Hepatocyte (in vitro differentiated cells): Measurements from ENCODE around the gene CACNA1C. TPM values are rescaled to one million over a fixed set of nuclear protein-coding genes. Genes with fewer than 3 reads are reported as not detected.

Experiments used
- DNase-seq: peaks from one replicate; pipeline ENCODE4 v3.0.0-alpha.2; 2016; ENCODE audit warnings: low spot score
- H2AFZ ChIP-seq: fragments of 200-600 bp; sonication (generic); 2 replicates; pipeline ENCODE4 v1.6.0; 2016; ENCODE audit warnings: antibody characterized with exemption, mild to moderate bottlenecking
- H3K27ac ChIP-seq: fragments of 200-600 bp; sonication (generic); 2 replicates; pipeline ENCODE4 v1.5.1; 2016; ENCODE audit warnings: mild to moderate bottlenecking
- H3K27me3 ChIP-seq: fragments of 200-600 bp; sonication (generic); 2 replicates; pipeline ENCODE4 v1.6.1; 2016
- H3K36me3 ChIP-seq: fragments of 200-600 bp; sonication (generic); replicated peaks from 2 replicates; pipeline ENCODE4 v1.5.1; 2016; ENCODE audit warnings: low read depth; ENCODE audit not compliant: insufficient read depth
- H3K4me1 ChIP-seq: fragments of 200-600 bp; sonication (generic); 2 replicates; pipeline ENCODE4 v1.5.1; 2016; ENCODE audit warnings: mild to moderate bottlenecking, moderate library complexity; ENCODE audit not compliant: insufficient read depth
- H3K4me2 ChIP-seq: fragments of 200-600 bp; sonication (generic); 2 replicates; pipeline ENCODE4 v1.6.0; 2016
- H3K4me3 ChIP-seq: fragments of 200-600 bp; sonication (generic); 2 replicates; pipeline ENCODE4 v1.5.1; 2016; ENCODE audit warnings: mild to moderate bottlenecking
- H3K79me2 ChIP-seq: fragments of 200-600 bp; sonication (generic); 2 replicates; pipeline ENCODE4 v1.6.0; 2017; ENCODE audit warnings: mild to moderate bottlenecking
- H3K9me2 ChIP-seq: fragments of 200-600 bp; sonication (generic); replicated peaks from 2 replicates; pipeline ENCODE4 v1.6.0; 2017; ENCODE audit warnings: mild to moderate bottlenecking; ENCODE audit not compliant: insufficient read depth
- H3K9me3 ChIP-seq: fragments of 200-600 bp; sonication (generic); 2 replicates; pipeline ENCODE4 v1.5.1; 2016; ENCODE audit warnings: low read depth, mild to moderate bottlenecking
- H4K20me1 ChIP-seq: fragments of 200-600 bp; sonication (generic); 2 replicates; pipeline ENCODE4 v1.6.0; 2016; ENCODE audit warnings: mild to moderate bottlenecking; ENCODE audit not compliant: insufficient read depth, poor library complexity, severe bottlenecking
- EZH2 ChIP-seq: fragments of 200-600 bp; sonication (generic); IDR thresholded peaks from 2 replicates; pipeline ENCODE4 v1.6.1; 2016; ENCODE audit warnings: antibody characterized with exemption, mild to moderate bottlenecking, borderline replicate concordance
- EZH2phosphoT487 ChIP-seq: fragments of 200-600 bp; sonication (generic); IDR thresholded peaks from one replicate; pipeline ENCODE4 v1.6.1; 2018; ENCODE audit warnings: antibody characterized with exemption, mild to moderate bottlenecking, low read depth, moderate library complexity; ENCODE audit not compliant: unreplicated experiment, severe bottlenecking
- WGBS: methylation state at CpG from one replicate; pipeline ENCODE4 v1.1.6; 2016; ENCODE audit warnings: low lambda C conversion rate; ENCODE audit errors: missing lambda C conversion rate; 5-methylcytosine and 5-hydroxymethylcytosine counted together
- polyA plus RNA-seq: library from polyadenylated mRNA; unstranded; fragments of >200 nt; fragmentation: Nextera tagmentation; extraction: Ambion mirVana; gene quantifications from 2 replicates; pipeline ENCODE4 v1.2.1, GENCODE V29; 2016
- total RNA-seq: library from RNA; depleted of rRNA; stranded (reverse); fragments of >200 nt; gene quantifications from 2 replicates; pipeline ENCODE4 v1.2.3, GENCODE V29; 2014
- TF ChIP-seq, protein P1 (sequence below): fragments of 200-600 bp; sonication (generic); IDR thresholded peaks from 2 replicates; pipeline ENCODE4 v1.5.1; 2016; ENCODE audit warnings: antibody characterized with exemption, mild to moderate bottlenecking; ENCODE audit not compliant: poor library complexity

Gene CACNA1C
- total and polyA plus RNA-seq, 2 experiments from 2014 or later, result 3.2 to 4.0 TPM

DNA sequence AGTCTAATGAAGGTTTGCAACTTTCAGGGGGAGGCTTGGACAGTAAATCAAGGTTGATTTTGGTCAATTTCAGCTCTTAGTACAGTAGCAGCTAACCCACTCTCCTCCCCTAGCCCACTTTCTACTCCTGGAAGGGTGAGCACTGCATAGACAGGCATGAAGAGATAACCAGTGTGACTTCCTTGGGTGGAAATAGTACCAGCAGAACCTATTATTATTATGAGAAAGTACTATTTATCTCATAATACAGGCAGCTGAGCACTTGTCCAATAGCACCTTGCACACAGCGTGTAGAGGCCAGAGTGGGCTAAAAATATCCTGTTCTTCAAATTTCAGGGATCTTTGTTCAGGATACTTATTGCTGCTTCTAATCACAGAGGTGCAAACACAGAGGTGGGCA lies 645.8 kb downstream of the CACNA1C start:
- peaks cover 6% of the 10 kb centered on the region for H3K27me3 ChIP-seq
- TF ChIP-seq EZH2 (no peak), EZH2phosphoT487 (no peak)
- TF ChIP-seq, protein P1, sequence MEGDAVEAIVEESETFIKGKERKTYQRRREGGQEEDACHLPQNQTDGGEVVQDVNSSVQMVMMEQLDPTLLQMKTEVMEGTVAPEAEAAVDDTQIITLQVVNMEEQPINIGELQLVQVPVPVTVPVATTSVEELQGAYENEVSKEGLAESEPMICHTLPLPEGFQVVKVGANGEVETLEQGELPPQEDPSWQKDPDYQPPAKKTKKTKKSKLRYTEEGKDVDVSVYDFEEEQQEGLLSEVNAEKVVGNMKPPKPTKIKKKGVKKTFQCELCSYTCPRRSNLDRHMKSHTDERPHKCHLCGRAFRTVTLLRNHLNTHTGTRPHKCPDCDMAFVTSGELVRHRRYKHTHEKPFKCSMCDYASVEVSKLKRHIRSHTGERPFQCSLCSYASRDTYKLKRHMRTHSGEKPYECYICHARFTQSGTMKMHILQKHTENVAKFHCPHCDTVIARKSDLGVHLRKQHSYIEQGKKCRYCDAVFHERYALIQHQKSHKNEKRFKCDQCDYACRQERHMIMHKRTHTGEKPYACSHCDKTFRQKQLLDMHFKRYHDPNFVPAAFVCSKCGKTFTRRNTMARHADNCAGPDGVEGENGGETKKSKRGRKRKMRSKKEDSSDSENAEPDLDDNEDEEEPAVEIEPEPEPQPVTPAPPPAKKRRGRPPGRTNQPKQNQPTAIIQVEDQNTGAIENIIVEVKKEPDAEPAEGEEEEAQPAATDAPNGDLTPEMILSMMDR, result no peak
- H3K9me2 ChIP-seq, result no peaks in the 10 kb centered on the region
- no peaks in the 10 kb centered on the region for H3K36me3 ChIP-seq
- H3K4me3 ChIP-seq, result no peak overlapping the region
- no peaks in the 10 kb centered on the region for H4K20me1 ChIP-seq
- no peaks in the 10 kb centered on the region for H3K79me2 ChIP-seq
- no peaks in the 10 kb centered on the region for H3K4me1 ChIP-seq
- H3K27ac ChIP-seq, result no peak overlapping the region
- no peak overlapping the region for H2AFZ ChIP-seq
- H3K4me2 ChIP-seq, result no peak overlapping the region
- DNase-seq, result no peak
- WGBS, result 96% methylated on average over 1 of the region's 1 CpG
- H3K9me3 ChIP-seq, result no peaks in the 10 kb centered on the region

DNA sequence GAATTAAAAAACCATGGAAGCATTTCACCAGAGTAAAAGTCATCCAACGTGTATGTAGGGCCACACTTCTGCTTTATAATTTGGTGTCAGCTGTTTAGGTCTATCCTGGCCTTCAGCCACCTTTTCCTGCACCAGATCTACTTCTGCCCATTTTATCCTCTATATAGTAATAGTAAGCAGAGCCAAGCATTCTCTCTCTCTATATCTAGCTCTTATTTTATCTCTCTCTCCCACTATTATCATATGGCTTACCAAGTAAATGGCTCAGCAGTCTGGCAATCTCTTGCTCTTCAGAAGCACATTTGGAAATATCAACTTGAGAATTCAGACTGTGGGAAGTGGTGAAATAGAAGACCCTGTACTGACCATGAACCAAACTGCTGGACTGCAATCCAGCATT lies 657.9 kb downstream of the CACNA1C start:
- Histone ChIP-seq H4K20me1 (no peaks in the 10 kb centered on the region), H2AFZ (no peak overlapping the region), H3K4me1 (no peaks in the 10 kb centered on the region), H3K36me3 (no peaks in the 10 kb centered on the region), H3K27ac (no peak overlapping the region), H3K9me3 (no peaks in the 10 kb centered on the region), H3K79me2 (no peaks in the 10 kb centered on the region), H3K9me2 (no peaks in the 10 kb centered on the region), H3K4me3 (no peak overlapping the region), H3K27me3 (peaks cover 9% of the 10 kb centered on the region), H3K4me2 (no peak overlapping the region)
- no peak for TF ChIP-seq EZH2phosphoT487
- TF ChIP-seq, protein P1, result no peak
- TF ChIP-seq EZH2, result no peak
- no peak for DNase-seq
- WGBS, result 42% methylated on average over 1 of the region's 1 CpG

DNA sequence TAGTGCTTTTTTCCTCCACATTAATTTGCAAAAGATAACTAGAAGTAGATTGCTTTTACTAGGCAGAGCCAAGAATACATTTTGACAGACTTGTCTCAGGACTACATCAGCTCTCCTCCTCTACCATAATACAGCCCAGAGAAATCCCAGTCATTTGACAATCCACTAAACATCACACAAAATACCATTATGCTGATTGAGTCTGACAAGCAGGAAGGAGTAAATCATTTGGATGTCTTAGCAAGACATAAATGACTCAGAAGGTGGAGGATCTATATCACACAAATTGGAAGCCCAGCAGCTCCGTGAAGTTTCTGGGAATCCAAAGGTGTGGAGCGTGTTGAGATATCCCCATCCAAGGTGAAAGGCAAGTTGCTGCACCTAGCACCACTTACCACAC lies 666.6 kb downstream of the CACNA1C start:
- Histone ChIP-seq H3K4me2 (no peak overlapping the region), H3K9me3 (no peaks in the 10 kb centered on the region), H3K27ac (no peak overlapping the region), H4K20me1 (no peaks in the 10 kb centered on the region), H3K9me2 (no peaks in the 10 kb centered on the region), H3K27me3 (peaks cover 42% of the 10 kb centered on the region), H3K36me3 (no peaks in the 10 kb centered on the region), H2AFZ (no peak overlapping the region), H3K4me1 (no peaks in the 10 kb centered on the region), H3K4me3 (no peak overlapping the region), H3K79me2 (no peaks in the 10 kb centered on the region)
- 66% methylated on average over 2 of the region's 2 CpGs for WGBS
- DNase-seq, result no peak
- TF ChIP-seq, protein P1, result no peak
- TF ChIP-seq EZH2phosphoT487 (no peak), EZH2 (no peak)

DNA sequence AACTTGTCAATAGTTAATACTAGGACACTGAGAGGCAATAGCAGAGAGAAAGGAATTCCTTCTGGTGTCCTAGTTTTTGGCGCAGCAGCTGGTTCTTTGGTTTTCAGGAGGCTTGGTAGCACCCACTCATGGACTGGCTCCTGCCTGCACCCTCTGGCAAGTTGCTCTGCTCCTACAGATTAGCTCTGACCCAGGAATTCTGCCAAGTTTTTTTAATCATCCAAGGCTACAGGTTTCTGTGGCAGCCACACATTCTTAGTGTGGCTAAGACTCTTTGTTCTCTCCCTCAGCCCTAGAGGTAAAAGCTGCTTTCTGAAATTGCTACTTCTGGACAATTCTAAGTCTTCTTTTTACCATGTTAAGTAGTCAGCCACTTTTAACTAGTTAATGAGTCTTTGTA lies 670.0 kb downstream of the CACNA1C start:
- Histone ChIP-seq H3K4me1 (no peaks in the 10 kb centered on the region), H3K36me3 (no peaks in the 10 kb centered on the region), H2AFZ (no peak overlapping the region), H3K9me3 (no peaks in the 10 kb centered on the region), H3K27ac (no peak overlapping the region), H3K4me3 (no peak overlapping the region), H3K79me2 (no peaks in the 10 kb centered on the region), H3K27me3 (peaks cover 50% of the 10 kb centered on the region), H3K9me2 (no peaks in the 10 kb centered on the region), H3K4me2 (no peak overlapping the region), H4K20me1 (no peaks in the 10 kb centered on the region)
- 100% methylated on average over 1 of the region's 1 CpG for WGBS
- no peak for DNase-seq
- TF ChIP-seq EZH2 (no peak), EZH2phosphoT487 (no peak)
- TF ChIP-seq, protein P1, result no peak
